ENCODE measurements around the gene NUSAP1. TPM values are rescaled to one million over a fixed set of nuclear protein-coding genes. Genes with fewer than 3 reads are reported as not detected.
"Not testable (repeated sequence)": the region's sequence is repeated elsewhere in the genome, so short reads cannot be mapped to it uniquely, and the experiment has no call there.

The NUSAP1 gene
- total and polyA plus RNA-seq, 4 experiments from 2014 or later, result 1.8 to 4.4 (median 3.9) TPM

DNA sequence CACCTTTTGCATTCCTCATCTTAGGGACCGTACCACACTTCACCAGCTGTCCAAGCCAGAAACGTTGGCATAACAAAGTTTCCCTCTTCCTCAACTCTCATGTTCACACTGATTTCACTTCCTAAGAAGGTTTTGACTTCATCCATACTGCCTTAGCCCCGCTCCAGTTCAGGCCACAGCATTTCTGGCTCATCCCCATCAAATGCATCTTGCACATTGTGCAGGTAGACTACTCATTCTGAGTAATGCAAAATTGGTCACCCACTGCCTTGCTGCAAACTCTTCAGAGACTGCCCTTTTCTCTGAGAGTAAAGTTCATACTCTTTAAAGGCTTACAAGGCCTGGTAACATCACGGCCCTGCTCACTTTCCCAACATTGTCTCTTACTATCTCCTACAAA lies 8.8 kb downstream of the NUSAP1 start:
- no peak for DNase-seq
- Mint-ChIP-seq H3K36me3 (no peaks in the 10 kb centered on the region), H3K4me3 (no peak overlapping the region), H3K9me3 (no peaks in the 10 kb centered on the region), H3K27me3 (no peaks in the 10 kb centered on the region), H3K4me1 (peaks cover 17 to 29% (median 21%) of the 10 kb centered on the region in 4 donors), H3K27ac (peak overlapping the region in 1 of 7 donors; percentile 49)
- H3K4me3 ChIP-seq (ENCODE audit: low read length in 2 of 2), result no peak overlapping the region
- POLR2A ChIA-PET (ENCODE audit: partially characterized antibody), result no interaction called here
- no peaks in the 10 kb centered on the region for H3K36me3 ChIP-seq (ENCODE audit: insufficient read depth, low read length)
- H3K9me3 ChIP-seq (ENCODE audit: control insufficient read depth in 1 of 2, low read length in 2 of 2), result no peaks in the 10 kb centered on the region
- H3K27ac ChIP-seq (ENCODE audit: low read depth, low read length), result no peak overlapping the region
- CTCF ChIA-PET (ENCODE audit: partially characterized antibody), result interaction anchor here (1.4 kb wide), 1 partner anchor 9 kb away, joined by 3 read pairs; the partner anchor contains the start of genes NUSAP1 and OIP5
- intact Hi-C loops (cut with micrococcal nuclease), result no loop called here
- H3K27me3 ChIP-seq (ENCODE audit: insufficient read depth, low read length), result no peaks in the 10 kb centered on the region
- H3K4me1 ChIP-seq (ENCODE audit: insufficient read depth, low read length), result peaks cover 11% of the 10 kb centered on the region

DNA sequence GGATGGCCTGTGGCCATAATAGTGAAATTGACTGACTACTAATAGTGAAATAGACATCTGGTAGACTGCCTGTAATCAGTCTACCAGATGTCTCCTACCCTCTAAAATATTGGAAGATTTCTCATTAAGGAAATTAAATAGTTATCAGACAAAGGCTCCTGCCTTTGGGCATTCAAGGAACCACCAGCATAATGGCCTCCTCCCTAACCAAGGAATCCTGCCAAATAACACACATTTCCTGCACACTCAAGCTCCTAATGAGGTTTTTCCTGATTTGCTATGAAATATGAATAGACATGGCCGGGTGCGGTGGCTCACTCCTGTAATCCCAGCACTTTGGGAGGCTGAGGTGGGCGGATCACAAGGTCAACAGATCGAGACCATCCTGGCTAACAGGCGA lies 14.6 kb downstream of the NUSAP1 start:
- peaks cover 0 to 5% (median under 1%) of the 10 kb centered on the region in 4 donors for H3K4me1 Mint-ChIP-seq
- ChIA-PET POLR2A (ENCODE audit: partially characterized antibody) (no interaction called here), CTCF (ENCODE audit: partially characterized antibody) (no interaction called here)
- no peaks in the 10 kb centered on the region for H3K27me3 Mint-ChIP-seq
- H3K36me3 Mint-ChIP-seq, result no peaks in the 10 kb centered on the region
- intact Hi-C loops (cut with micrococcal nuclease), result no loop called here
- no peaks in the 10 kb centered on the region for H3K4me1 ChIP-seq (ENCODE audit: insufficient read depth, low read length)
- no peaks in the 10 kb centered on the region for H3K9me3 Mint-ChIP-seq
- no peaks in the 10 kb centered on the region for H3K36me3 ChIP-seq (ENCODE audit: insufficient read depth, low read length)
- H3K4me3 ChIP-seq (ENCODE audit: low read length in 2 of 2), result no peak overlapping the region
- H3K27ac ChIP-seq (ENCODE audit: low read depth, low read length), result no peak overlapping the region
- H3K9me3 ChIP-seq (ENCODE audit: control insufficient read depth in 1 of 2, low read length in 2 of 2), result no peaks in the 10 kb centered on the region
- no peaks in the 10 kb centered on the region for H3K27me3 ChIP-seq (ENCODE audit: insufficient read depth, low read length)
- DNase-seq, result no peak
- H3K4me3 Mint-ChIP-seq, result no peak overlapping the region
- no peak overlapping the region for H3K27ac Mint-ChIP-seq

DNA sequence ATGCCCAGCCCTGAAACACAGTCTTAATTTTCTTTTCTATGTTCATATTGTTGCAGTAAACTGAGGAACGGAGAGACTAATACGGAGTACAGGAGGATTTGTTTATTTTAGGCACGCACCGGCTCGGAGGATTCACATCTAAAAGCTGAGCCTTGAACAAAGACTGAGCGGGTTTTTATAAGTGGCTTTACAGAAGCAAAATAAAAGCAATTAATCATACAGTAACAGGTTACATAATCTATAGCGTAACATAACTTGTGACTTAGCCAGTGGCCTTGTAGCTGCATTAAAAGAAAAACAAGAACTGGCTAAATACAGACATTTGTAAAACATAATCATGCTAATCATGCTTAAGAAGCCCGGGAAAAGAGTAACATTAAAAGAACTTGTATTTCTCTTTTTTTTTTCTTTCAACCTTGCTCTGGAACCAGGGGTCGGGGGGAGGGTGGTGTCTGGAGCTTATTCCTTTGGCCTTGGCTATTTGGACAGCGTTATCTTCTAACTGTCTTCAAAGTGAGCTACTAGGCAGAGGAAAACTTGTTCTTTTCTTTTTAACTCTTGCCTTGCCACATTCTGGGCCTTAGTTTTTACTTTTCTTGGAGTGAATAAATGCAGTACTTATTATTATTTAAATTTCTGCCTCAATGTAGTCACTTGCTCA lies 17.5 kb downstream of the NUSAP1 start:
- no peaks in the 10 kb centered on the region for H3K9me3 ChIP-seq (ENCODE audit: control insufficient read depth in 1 of 2, low read length in 2 of 2)
- no peak for DNase-seq
- H3K27ac Mint-ChIP-seq, result peak overlapping the region in 2 of 7 donors; percentile 14 to 54
- no peaks in the 10 kb centered on the region for H3K36me3 Mint-ChIP-seq
- H3K4me3 ChIP-seq (ENCODE audit: low read length in 2 of 2), result no peak overlapping the region
- H3K27ac ChIP-seq (ENCODE audit: low read depth, low read length), result no peak overlapping the region
- H3K4me1 ChIP-seq (ENCODE audit: insufficient read depth, low read length), result no peaks in the 10 kb centered on the region
- no peaks in the 10 kb centered on the region for H3K36me3 ChIP-seq (ENCODE audit: insufficient read depth, low read length)
- ChIA-PET CTCF (ENCODE audit: partially characterized antibody) (no interaction called here), POLR2A (ENCODE audit: partially characterized antibody) (no interaction called here)
- intact Hi-C loops (cut with micrococcal nuclease), result no loop called here
- no peaks in the 10 kb centered on the region for H3K27me3 Mint-ChIP-seq
- no peaks in the 10 kb centered on the region for H3K27me3 ChIP-seq (ENCODE audit: insufficient read depth, low read length)
- H3K4me3 Mint-ChIP-seq, result no peak overlapping the region
- H3K9me3 Mint-ChIP-seq, result no peaks in the 10 kb centered on the region
- peaks cover 0 to 5% (median 0%) of the 10 kb centered on the region in 4 donors for H3K4me1 Mint-ChIP-seq

DNA sequence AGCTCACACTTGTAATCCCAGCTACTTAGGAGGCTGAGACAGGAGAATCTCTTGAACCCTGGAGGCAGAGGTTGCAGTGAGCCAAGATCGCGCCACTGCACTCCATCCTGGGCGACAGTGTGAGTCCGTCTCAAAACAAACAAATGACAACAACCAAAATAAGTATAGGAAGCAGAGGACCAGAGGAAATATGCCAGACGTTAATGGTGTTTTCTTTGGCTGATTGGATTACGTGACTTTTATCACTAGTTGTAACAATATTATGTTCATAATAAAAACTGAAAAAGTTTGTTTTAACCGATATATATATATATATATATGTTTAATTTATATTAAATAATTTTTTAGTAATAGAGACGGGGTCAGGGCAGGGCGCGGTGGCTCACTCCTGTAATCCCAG lies 21.7 kb downstream of the NUSAP1 start:
- H3K36me3 Mint-ChIP-seq, result no peaks in the 10 kb centered on the region
- peaks cover 0 to 2% (median 0%) of the 10 kb centered on the region in 4 donors for H3K4me1 Mint-ChIP-seq
- POLR2A ChIA-PET (ENCODE audit: partially characterized antibody), result interaction anchor here (0.6 kb wide), 2 partner anchors 18 to 434 kb away, joined by 3 to 4 read pairs; no protein-coding TSS in a partner anchor

DNA sequence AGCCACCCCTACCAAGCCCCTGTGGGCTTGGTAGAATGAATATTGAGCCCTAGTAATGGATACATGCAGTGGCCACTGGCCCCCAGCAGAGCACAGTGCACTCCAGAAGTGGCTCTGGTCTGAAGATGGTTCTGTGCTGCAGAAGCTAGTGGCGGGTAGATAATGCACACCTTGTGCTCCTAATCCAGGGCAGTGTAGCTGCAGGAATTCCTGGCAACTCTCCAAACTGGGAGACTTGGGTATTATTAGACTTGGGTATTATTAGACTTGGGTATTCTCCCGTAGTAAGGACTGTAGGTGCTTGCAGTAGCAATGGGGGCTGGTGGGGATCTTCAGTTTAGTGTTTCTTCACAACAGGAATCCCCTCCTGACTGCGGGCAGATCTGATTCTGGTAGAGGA lies 34.7 kb downstream of the NUSAP1 start:
- Histone ChIP-seq H3K27me3 (ENCODE audit: insufficient read depth, low read length) (no peaks in the 10 kb centered on the region), H3K36me3 (ENCODE audit: insufficient read depth, low read length) (no peaks in the 10 kb centered on the region), H3K4me3 (ENCODE audit: low read length in 2 of 2) (no peak overlapping the region), H3K27ac (ENCODE audit: low read depth, low read length) (no peak overlapping the region), H3K4me1 (ENCODE audit: insufficient read depth, low read length) (no peaks in the 10 kb centered on the region), H3K9me3 (ENCODE audit: control insufficient read depth in 1 of 2, low read length in 2 of 2) (no peaks in the 10 kb centered on the region)
- ChIA-PET CTCF (ENCODE audit: partially characterized antibody) (no interaction called here), POLR2A (ENCODE audit: partially characterized antibody) (no interaction called here)
- Mint-ChIP-seq H3K9me3 (peaks cover 0 to 1% (median 0%) of the 10 kb centered on the region in 8 donors), H3K36me3 (no peaks in the 10 kb centered on the region), H3K27me3 (no peaks in the 10 kb centered on the region), H3K27ac (peak overlapping the region in 1 of 7 donors; percentile 29), H3K4me3 (no peak overlapping the region), H3K4me1 (peaks cover 0 to 1% (median under 1%) of the 10 kb centered on the region in 4 donors)
- intact Hi-C loops (cut with micrococcal nuclease), result no loop called here
- no peak for DNase-seq

More for the DNA sequence above, 21.7 kb downstream of the NUSAP1 start:
- Histone ChIP-seq H3K36me3 (ENCODE audit: insufficient read depth, low read length) (no peaks in the 10 kb centered on the region), H3K27me3 (ENCODE audit: insufficient read depth, low read length) (no peaks in the 10 kb centered on the region), H3K4me1 (ENCODE audit: insufficient read depth, low read length) (no peaks in the 10 kb centered on the region), H3K27ac (ENCODE audit: low read depth, low read length) (no peak overlapping the region), H3K9me3 (ENCODE audit: control insufficient read depth in 1 of 2, low read length in 2 of 2) (no peaks in the 10 kb centered on the region), H3K4me3 (ENCODE audit: low read length in 2 of 2) (no peak overlapping the region)
- CTCF ChIA-PET (ENCODE audit: partially characterized antibody), result interaction anchor here (1.1 kb wide), 1 partner anchor 22 kb away, joined by 3 read pairs; the partner anchor contains the start of genes NUSAP1 and OIP5
- no peak overlapping the region for H3K4me3 Mint-ChIP-seq
- no peak for DNase-seq
- no peaks in the 10 kb centered on the region for H3K27me3 Mint-ChIP-seq
- intact Hi-C loops (cut with micrococcal nuclease), result no loop called here
- no peak overlapping the region for H3K27ac Mint-ChIP-seq
- no peaks in the 10 kb centered on the region for H3K9me3 Mint-ChIP-seq

DNA sequence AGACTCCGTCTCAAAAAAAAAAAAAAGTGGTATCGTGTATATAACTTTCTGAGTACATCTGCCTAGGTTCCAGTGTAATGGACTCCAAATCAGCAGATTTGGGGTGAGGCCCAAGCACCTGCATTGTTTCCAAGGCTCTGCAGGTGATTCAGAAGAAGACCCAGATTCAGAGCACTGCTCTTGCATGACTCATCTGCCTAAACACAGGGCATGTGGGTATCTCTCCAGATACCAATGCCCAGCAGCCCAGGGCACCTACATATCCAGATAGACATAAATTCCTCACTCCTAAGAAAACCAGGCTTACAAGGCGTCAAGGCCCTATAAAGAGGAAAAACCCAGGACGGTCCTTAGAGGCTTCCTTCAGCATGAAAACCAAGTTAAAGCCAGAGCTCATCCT lies 45.3 kb downstream of the NUSAP1 start:
- Mint-ChIP-seq H3K27me3 (no peaks in the 10 kb centered on the region), H3K9me3 (no peaks in the 10 kb centered on the region), H3K27ac (peak overlapping the region in 1 of 7 donors; percentile 64), H3K36me3 (no peaks in the 10 kb centered on the region), H3K4me3 (no peak overlapping the region), H3K4me1 (peaks cover 0 to 2% (median 0%) of the 10 kb centered on the region in 4 donors)
- H3K4me3 ChIP-seq (ENCODE audit: low read length in 2 of 2), result no peak overlapping the region
- DNase-seq, result no peak
- no peaks in the 10 kb centered on the region for H3K9me3 ChIP-seq (ENCODE audit: control insufficient read depth in 1 of 2, low read length in 2 of 2)
- H3K27me3 ChIP-seq (ENCODE audit: insufficient read depth, low read length), result no peaks in the 10 kb centered on the region
- H3K4me1 ChIP-seq (ENCODE audit: insufficient read depth, low read length), result no peaks in the 10 kb centered on the region
- intact Hi-C loops (cut with micrococcal nuclease), result no loop called here
- H3K36me3 ChIP-seq (ENCODE audit: insufficient read depth, low read length), result no peaks in the 10 kb centered on the region
- POLR2A ChIA-PET (ENCODE audit: partially characterized antibody), result no interaction called here
- no peak overlapping the region for H3K27ac ChIP-seq (ENCODE audit: low read depth, low read length)
- CTCF ChIA-PET (ENCODE audit: partially characterized antibody), result interaction anchor here (1.1 kb wide), 1 partner anchor 10 kb away, joined by 3 read pairs; no protein-coding TSS in a partner anchor

DNA sequence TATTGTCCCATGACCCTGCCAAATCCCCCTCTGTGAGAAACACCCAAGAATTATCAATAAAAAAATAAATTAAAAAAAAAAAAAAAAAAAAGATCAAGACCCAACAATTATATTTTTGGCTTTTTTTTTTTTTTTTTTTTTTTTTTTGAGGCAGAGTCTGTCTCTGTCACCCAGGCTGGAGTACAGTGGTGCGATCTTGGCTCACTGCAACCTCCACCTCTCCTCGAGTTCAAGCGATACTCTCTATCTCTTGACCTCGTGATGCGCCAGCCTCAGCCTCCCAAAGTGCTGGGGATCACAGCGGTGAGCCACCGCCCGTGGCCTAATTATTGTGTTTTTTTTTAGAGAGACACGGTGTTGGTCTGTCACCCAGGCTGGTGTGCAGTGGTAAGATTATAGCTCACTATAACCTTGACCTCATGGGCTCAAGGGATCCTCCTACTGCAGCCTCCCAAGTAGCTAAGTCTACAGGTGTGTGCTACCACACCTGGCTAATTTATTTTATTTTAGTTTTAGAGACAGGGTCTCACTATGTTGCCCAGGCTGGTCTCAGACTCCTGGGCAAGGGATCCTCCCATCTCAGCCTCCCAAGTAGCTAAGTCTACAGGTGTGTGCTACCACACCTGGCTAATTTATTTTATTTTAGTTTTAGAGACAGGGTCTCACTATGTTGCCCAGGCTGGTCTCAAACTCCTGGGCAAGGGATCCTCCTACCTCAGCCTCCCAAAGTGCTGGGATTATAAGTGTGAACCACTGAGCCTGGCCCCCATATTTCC lies 51.5 kb downstream of the NUSAP1 start:
- H3K9me3 Mint-ChIP-seq; POLR2A ChIA-PET (ENCODE audit: partially characterized antibody); H3K27me3 Mint-ChIP-seq; H3K4me3 ChIP-seq (ENCODE audit: low read length in 2 of 2); H3K4me1 Mint-ChIP-seq; H3K4me3 Mint-ChIP-seq; CTCF ChIA-PET (ENCODE audit: partially characterized antibody); H3K4me1 ChIP-seq (ENCODE audit: insufficient read depth, low read length); H3K36me3 ChIP-seq (ENCODE audit: insufficient read depth, low read length); H3K9me3 ChIP-seq (ENCODE audit: control insufficient read depth in 1 of 2, low read length in 2 of 2); H3K27ac Mint-ChIP-seq; DNase-seq; intact Hi-C loops (cut with micrococcal nuclease); H3K27me3 ChIP-seq (ENCODE audit: insufficient read depth, low read length); H3K27ac ChIP-seq (ENCODE audit: low read depth, low read length): not testable (repeated sequence)
- peaks cover 10 to 19% of the 10 kb centered on the region in 2 donors for H3K36me3 Mint-ChIP-seq

Measured in CD4-positive, alpha-beta memory T cell (primary cell).